RWPE2 (cell line): ENCODE results near the gene LEPROT.

Experiments
- ATAC-seq: fragments of 200-7000 bp; cut with Tn5 transposase; 3 replicates; pipeline ENCODE4 v1.9.1; 2021; ENCODE audit warnings: low read depth
- DNase-seq: peaks from one replicate; pipeline ENCODE4 v3.0.0-alpha.2; 2020; ENCODE audit warnings: low spot score
- H3K27ac ChIP-seq: fragments of 450-650 bp; 2 replicates; pipeline ENCODE4 v1.5.1; 2017; ENCODE audit warnings: mild to moderate bottlenecking; ENCODE audit not compliant: poor library complexity, severe bottlenecking
- H3K27me3 ChIP-seq: fragments of 250-450 bp; sonication (Bioruptor Pico); 2 replicates; pipeline ENCODE4 v1.5.1; 2021; ENCODE audit warnings: mild to moderate bottlenecking, moderate library complexity; ENCODE audit not compliant: insufficient read depth, poor library complexity, severe bottlenecking
- H3K36me3 ChIP-seq: fragments of 250-450 bp; sonication (Bioruptor Pico); 2 replicates; pipeline ENCODE4 v1.5.1; 2020; ENCODE audit warnings: low read depth, mild to moderate bottlenecking, moderate library complexity
- H3K4me1 ChIP-seq: fragments of 250-450 bp; sonication (Bioruptor Pico); 2 replicates; pipeline ENCODE4 v1.5.1; 2021; ENCODE audit warnings: mild to moderate bottlenecking, moderate library complexity; ENCODE audit not compliant: insufficient read depth, poor library complexity, severe bottlenecking
- H3K4me3 ChIP-seq: fragments of 250-450 bp; sonication (Bioruptor Pico); 2 replicates; pipeline ENCODE4 v1.5.1; 2021; ENCODE audit warnings: mild to moderate bottlenecking, moderate library complexity; ENCODE audit not compliant: severe bottlenecking
- H3K9me3 ChIP-seq: fragments of 250-450 bp; sonication (Bioruptor Pico); 2 replicates; pipeline ENCODE4 v1.5.1; 2021; ENCODE audit warnings: mild to moderate bottlenecking, moderate library complexity; ENCODE audit not compliant: severe bottlenecking
- CTCF ChIP-seq: fragments of 450-650 bp; IDR thresholded peaks from one replicate; pipeline ENCODE4 v1.5.1; 2017; ENCODE audit warnings: mild to moderate bottlenecking, moderate library complexity; ENCODE audit not compliant: poor library complexity, severe bottlenecking

LEPROT gene

GRCh38 chr1:65422241-65423203 lies 2.1 kb downstream of the LEPROT start:
- Histone ChIP-seq H3K4me3 (no peak overlapping the region), H3K27ac (peak overlapping the region; percentile 91)
- DNase-seq = no peak

GRCh38 chr1:65423884-65424572 lies 3.6 kb downstream of the LEPROT start:
- Histone ChIP-seq H3K4me3 (no peak overlapping the region), H3K36me3 (peaks cover 44% of the 10 kb centered on the region), H3K27ac (peak overlapping the region; percentile 91), H3K27me3 (no peaks in the 10 kb centered on the region), H3K9me3 (no peaks in the 10 kb centered on the region), H3K4me1 (peaks cover 49% of the 10 kb centered on the region)
- TF ChIP-seq CTCF = no peak
- ATAC-seq (peak; percentile 30), DNase-seq (no peak)

More at GRCh38 chr1:65422241-65423203, 2.1 kb downstream of the LEPROT start:
- Histone ChIP-seq H3K4me1 (peaks cover 63% of the 10 kb centered on the region), H3K9me3 (no peaks in the 10 kb centered on the region), H3K36me3 (peaks cover 30% of the 10 kb centered on the region), H3K27me3 (no peaks in the 10 kb centered on the region)
- TF ChIP-seq CTCF = no peak
- ATAC-seq = no peak

- Histone ChIP-seq H3K27me3 (no peaks in the 10 kb centered on the region), H3K4me1 (peaks cover 49% of the 10 kb centered on the region), H3K27ac (peak overlapping the region; percentile 91), H3K9me3 (no peaks in the 10 kb centered on the region), H3K4me3 (no peak overlapping the region), H3K36me3 (peaks cover 44% of the 10 kb centered on the region)
- no peak for DNase-seq
- TF ChIP-seq CTCF = no peak
- ATAC-seq = no peak
Observed at GRCh38 chr1:65424573-65424889, 4.1 kb downstream of the LEPROT start.

GRCh38 chr1:65425006-65425405 lies 4.5 kb downstream of the LEPROT start:
- peaks cover 53% of the 10 kb centered on the region for H3K4me1 ChIP-seq
- peaks cover 46% of the 10 kb centered on the region for H3K36me3 ChIP-seq
- ATAC-seq = no peak
- DNase-seq = no peak
- no peak overlapping the region for H3K4me3 ChIP-seq
- H3K9me3 ChIP-seq = no peaks in the 10 kb centered on the region
- no peaks in the 10 kb centered on the region for H3K27me3 ChIP-seq
- TF ChIP-seq CTCF = no peak
- peak overlapping the region; percentile 91 for H3K27ac ChIP-seq
